H1 (cell line): ENCODE data around the gene GPATCH4. TPM values are rescaled to one million over a fixed set of nuclear protein-coding genes. Genes with fewer than 3 reads are reported as not detected.

Experiments used
- CTCF ChIA-PET: fragments of 300-600 bp; sonication (Branson Sonifier 250); formaldehyde crosslinking; loops from one replicate; lab custom pipeline; 2021; ENCODE audit not compliant: partially characterized antibody; lab: Charles Lee
- POLR2A ChIA-PET: fragments of 300-600 bp; sonication (Branson Sonifier 250); formaldehyde crosslinking; loops from one replicate; lab custom pipeline; 2021; ENCODE audit warnings: inconsistent platforms; ENCODE audit not compliant: partially characterized antibody; lab: Charles Lee
- DNase-seq, 2 experiments: peaks; one replicate each; pipeline versions ENCODE4 v3.0.0 to v3.0.0-alpha.2; 2010 to 2022; ENCODE audit warnings: low spot score in 2 of 2, low read depth in 1 of 2, mixed read lengths in 1 of 2
- FAIRE-seq: peaks from 2 replicates; lab custom pipeline; 2011; peaks lifted over from hg19 to GRCh38; lab: Jason Lieb, UNC
- H2AFZ ChIP-seq: 2 replicates; pipeline ENCODE4 v1.8.1; 2012; ENCODE audit warnings: low read length, inconsistent platforms
- H2AK5ac ChIP-seq: 2 replicates; pipeline ENCODE4 v1.6.1; 2013; ENCODE audit warnings: low read depth, low read length
- H2BK120ac ChIP-seq: replicated peaks from 2 replicates; pipeline ENCODE3; 2013; ENCODE audit warnings: low read depth, low read length, inconsistent platforms
- H2BK12ac ChIP-seq: 2 replicates; pipeline ENCODE4 v1.6.1; 2013; ENCODE audit warnings: low read depth, low read length
- H2BK15ac ChIP-seq: 2 replicates; pipeline ENCODE4 v1.6.1; 2013; ENCODE audit warnings: low read length
- H2BK20ac ChIP-seq: 2 replicates; pipeline ENCODE4 v1.6.1; 2013; ENCODE audit warnings: low read length
- H2BK5ac ChIP-seq: 2 replicates; pipeline ENCODE4 v1.6.1; 2013; ENCODE audit warnings: low read depth, low read length
- H3K14ac ChIP-seq: 2 replicates; pipeline ENCODE4 v1.6.1; 2013; ENCODE audit warnings: inconsistent platforms; ENCODE audit not compliant: insufficient read length
- H3K18ac ChIP-seq: 2 replicates; pipeline ENCODE4 v1.6.1; 2013; ENCODE audit warnings: low read length; ENCODE audit errors: extremely low read depth
- H3K23ac ChIP-seq: 2 replicates; pipeline ENCODE4 v1.6.1; 2013; ENCODE audit warnings: inconsistent platforms; ENCODE audit not compliant: insufficient read length
- H3K23me2 ChIP-seq: 2 replicates; pipeline ENCODE4 v1.6.1; 2013; ENCODE audit warnings: low read depth, low read length
- H3K27ac ChIP-seq: 2 replicates; pipeline ENCODE4 v1.6.1; 2011; ENCODE audit warnings: low read depth, low read length, inconsistent platforms
- H3K27me3 ChIP-seq, 4 experiments: replicated peaks in 1 of 4; 1 replicate in 1 of 4; 2 replicates in 3 of 4; pipeline versions ENCODE4 v1.6.1 to v1.8.1; 2011 to 2013; ENCODE audit warnings: low read length in 3 of 4, mild to moderate bottlenecking in 3 of 4, inconsistent platforms in 2 of 4, mixed read lengths in 2 of 4, moderate library complexity in 1 of 4; ENCODE audit not compliant: control insufficient read depth in 3 of 4, insufficient read depth in 3 of 4; ENCODE audit errors: extremely low read depth in 1 of 4
- H3K36me3 ChIP-seq, 4 experiments: 2 replicates each; pipeline versions ENCODE4 v1.6.1 to v1.8.1; 2011 to 2013; ENCODE audit warnings: mild to moderate bottlenecking in 4 of 4, low read length in 3 of 4, moderate library complexity in 2 of 4, control low read depth in 1 of 4, inconsistent platforms in 1 of 4; ENCODE audit not compliant: insufficient read depth in 4 of 4, control insufficient read depth in 2 of 4
- H3K4ac ChIP-seq: replicated peaks from 2 replicates; pipeline ENCODE3; 2013; ENCODE audit warnings: low read length, low read depth, mixed read lengths, inconsistent platforms; ENCODE audit not compliant: insufficient read length
- H3K4me1 ChIP-seq, 4 experiments: replicated peaks in 1 of 4; 1 replicate in 1 of 4; 2 replicates in 3 of 4; pipeline versions ENCODE4 v1.6.1 to v1.8.1; 2011 to 2013; ENCODE audit warnings: low read length in 3 of 4, inconsistent platforms in 2 of 4, mixed read lengths in 1 of 4; ENCODE audit not compliant: insufficient read depth in 4 of 4, control insufficient read depth in 3 of 4
- H3K4me2 ChIP-seq, 2 experiments: 2 replicates each; pipeline versions ENCODE4 v1.6.1 to v1.8.1; 2011 to 2013; ENCODE audit warnings: low read depth in 2 of 2, low read length in 2 of 2, control low read depth in 1 of 2, inconsistent platforms in 1 of 2, mild to moderate bottlenecking in 1 of 2; ENCODE audit not compliant: insufficient read depth in 1 of 2
- H3K4me3 ChIP-seq, 4 experiments: fragments of 200-600, 300-600 bp in 1 of 4; sonication (generic), shearing (Covaris generic), sonication (Bioruptor Twin) in 1 of 4; 2 replicates each; pipeline versions ENCODE4 v1.5.1 to v1.8.1; 2011 to 2016; ENCODE audit warnings: low read length in 4 of 4, low read depth in 3 of 4, control low read depth in 2 of 4, inconsistent platforms in 2 of 4, mild to moderate bottlenecking in 2 of 4, mixed read lengths in 1 of 4, moderate library complexity in 1 of 4; ENCODE audit not compliant: insufficient read depth in 2 of 4; ENCODE audit errors: extremely low read depth in 1 of 4
- H3K56ac ChIP-seq: replicated peaks from 2 replicates; pipeline ENCODE3; 2013; ENCODE audit warnings: low read depth, mild to moderate bottlenecking, mixed read lengths, low read length, inconsistent platforms; ENCODE audit not compliant: insufficient read length
- H3K79me1 ChIP-seq: 2 replicates; pipeline ENCODE4 v1.6.1; 2013; ENCODE audit warnings: low read depth, low read length, control low read depth
- H3K79me2 ChIP-seq, 2 experiments: 2 replicates each; pipeline versions ENCODE4 v1.6.1 to v1.8.1; 2012 to 2013; ENCODE audit warnings: low read length in 2 of 2, mild to moderate bottlenecking in 2 of 2, inconsistent platforms in 1 of 2; ENCODE audit not compliant: insufficient read depth in 2 of 2, control insufficient read depth in 1 of 2
- H3K9ac ChIP-seq, 4 experiments: replicated peaks in 1 of 4; 1 replicate in 1 of 4; 2 replicates in 3 of 4; pipeline versions ENCODE4 v1.6.1 to v1.8.1; 2011 to 2013; ENCODE audit warnings: low read depth in 3 of 4, low read length in 3 of 4, control low read depth in 2 of 4, mild to moderate bottlenecking in 2 of 4, moderate library complexity in 2 of 4, inconsistent platforms in 1 of 4; ENCODE audit errors: extremely low read depth in 1 of 4
- H3K9me3 ChIP-seq, 2 experiments: 2 replicates each; pipeline versions ENCODE4 v1.6.1 to v1.8.1; 2012 to 2013; ENCODE audit warnings: mild to moderate bottlenecking in 2 of 2, moderate library complexity in 2 of 2, control low read depth in 1 of 2, inconsistent platforms in 1 of 2, low read depth in 1 of 2, low read length in 1 of 2, mixed read lengths in 1 of 2; ENCODE audit not compliant: insufficient read depth in 2 of 2
- H4K20me1 ChIP-seq, 2 experiments: replicated peaks in 1 of 2; 2 replicates each; pipeline versions ENCODE3 to v1.8.1; 2011 to 2013; ENCODE audit warnings: inconsistent platforms in 2 of 2, low read length in 2 of 2, mild to moderate bottlenecking in 1 of 2; ENCODE audit not compliant: insufficient read depth in 2 of 2, control insufficient read depth in 1 of 2
- H4K5ac ChIP-seq: 2 replicates; pipeline ENCODE4 v1.6.1; 2013; ENCODE audit warnings: low read length, low read depth, mixed read lengths, inconsistent platforms; ENCODE audit not compliant: insufficient read length
- H4K8ac ChIP-seq: 2 replicates; pipeline ENCODE4 v1.8.0; 2013; ENCODE audit warnings: mild to moderate bottlenecking, moderate library complexity, low read length, inconsistent platforms; ENCODE audit not compliant: insufficient read depth; ENCODE audit errors: extremely low read depth
- H4K91ac ChIP-seq: replicated peaks from 2 replicates; pipeline ENCODE3; 2013; ENCODE audit warnings: low read length, mixed read lengths, inconsistent platforms; ENCODE audit not compliant: insufficient read length
- ATF3 ChIP-seq: IDR thresholded peaks from 2 replicates; pipeline ENCODE4 v1.6.1; 2011; ENCODE audit warnings: low read depth, mild to moderate bottlenecking, low read length; ENCODE audit not compliant: insufficient read depth
- BCL11A ChIP-seq, 2 experiments: IDR thresholded peaks; one replicate each; pipeline ENCODE4 v1.6.1; 2011; ENCODE audit warnings: low read depth in 2 of 2, low read length in 2 of 2, mild to moderate bottlenecking in 2 of 2
- CBX8 ChIP-seq: fragments of 300-800, 300-1000 bp; sonication (generic); IDR thresholded peaks from 2 replicates; pipeline ENCODE4 v1.7.1; 2016; ENCODE audit warnings: low read depth, low read length, borderline replicate concordance
- CREB1 ChIP-seq: IDR thresholded peaks from 2 replicates; pipeline ENCODE4 v1.6.1; 2012; ENCODE audit warnings: inconsistent platforms
- KDM1A ChIP-seq: fragments of 200-600, 300-600 bp; sonication (generic); IDR thresholded peaks from 2 replicates; pipeline ENCODE4 v1.7.1; 2016; ENCODE audit warnings: mild to moderate bottlenecking, low read length, borderline replicate concordance
- KDM4A ChIP-seq: IDR thresholded peaks from one replicate; pipeline ENCODE4 v1.7.1; 2012; ENCODE audit warnings: low read depth, mild to moderate bottlenecking, moderate library complexity, low read length, inconsistent platforms; ENCODE audit not compliant: severe bottlenecking
- KDM5A ChIP-seq: fragments of 200-600 bp; IDR thresholded peaks from 2 replicates; pipeline ENCODE4 v1.7.1; 2012; ENCODE audit warnings: mild to moderate bottlenecking, low read length, inconsistent platforms, mixed read lengths
- POLR2A ChIP-seq, 2 experiments: IDR thresholded peaks; 1 replicate in 1 of 2; 2 replicates in 1 of 2; pipeline ENCODE4 v1.6.1; 2011; ENCODE audit warnings: low read depth in 2 of 2, low read length in 2 of 2, mild to moderate bottlenecking in 2 of 2; ENCODE audit errors: control extremely low read depth in 1 of 2
- RAD21 ChIP-seq, 2 experiments: IDR thresholded peaks in 1 of 2; conservative IDR thresholded peaks in 1 of 2; 2 replicates each; pipeline ENCODE4 v1.6.1; 2011; ENCODE audit warnings: low read depth in 2 of 2, low read length in 2 of 2, improper control_type of control experiment in 1 of 2, inconsistent platforms in 1 of 2, mild to moderate bottlenecking in 1 of 2, moderate library complexity in 1 of 2
- RNF2 ChIP-seq: fragments of 200-900, 300-1000 bp; sonication (generic); IDR thresholded peaks from 2 replicates; pipeline ENCODE4 v1.7.1; 2016; ENCODE audit warnings: borderline replicate concordance, low read depth, mild to moderate bottlenecking, antibody characterized with exemption, low read length; ENCODE audit not compliant: poor library complexity, severe bottlenecking; ENCODE audit errors: missing control alignments
- TCF12 ChIP-seq: IDR thresholded peaks from 2 replicates; pipeline ENCODE4 v1.6.1; 2011; ENCODE audit warnings: low read depth, mild to moderate bottlenecking, low read length
- USF2 ChIP-seq: IDR thresholded peaks from 2 replicates; pipeline ENCODE4 v1.6.1; 2011; ENCODE audit warnings: low read length, improper control_type of control experiment
- WGBS, 2 experiments: shearing (Covaris generic) in 1 of 2; methylation state at CpG; one replicate each; pipeline versions ENCODE4 v1.1.6 to v1.1.7; 2013 to 2015; ENCODE audit warnings: low lambda C conversion rate in 2 of 2, mixed read lengths in 2 of 2, inconsistent platforms in 1 of 2, low coverage in 1 of 2, missing lambda C conversion rate in 1 of 2; ENCODE audit not compliant: insufficient replicate concordance in 2 of 2, insufficient coverage in 1 of 2, insufficient read length in 1 of 2; ENCODE audit errors: extremely low coverage in 1 of 2, missing lambda C conversion rate in 1 of 2; 5-methylcytosine and 5-hydroxymethylcytosine counted together
- polyA plus RNA-seq, 7 experiments: library from polyadenylated mRNA; depleted of rRNA in 3 of 7; stranded (reverse) in 5 of 7; unstranded in 2 of 7; fragments of >200 nt in 5 of 7; fragments of 200-250 nt in 2 of 7; gene quantifications; 1 replicate in 5 of 7; 2 replicates in 1 of 7; 4 replicates in 1 of 7; pipeline versions ENCODE4 v1.2.1 to v1.2.3, GENCODE V29; 2011 to 2013; ENCODE audit warnings: missing spikeins in 2 of 7, mixed read lengths in 2 of 7
- total RNA-seq: library from RNA; stranded (reverse); fragmentation: NEBNext Ultra II Directional; extraction: Animal tissue kit (Norgen Biotek cat#: 25700); gene quantifications from 2 replicates; pipeline ENCODE4 v1.2.1, GENCODE V29; 2021

Gene GPATCH4
- total and polyA plus RNA-seq, 2 of the 8 experiments (the other 6 are each of a cell fraction or from before 2014, with no cell fraction given), result 20.5 to 47.9 TPM

GRCh38 chr1:156648496-156648895, 47.2 kb upstream of the GPATCH4 start:
- Histone ChIP-seq H3K56ac (no peak overlapping the region), H4K5ac (no peak overlapping the region), H3K79me1 (no peaks in the 10 kb centered on the region), H3K27me3 (peaks cover 5 to 42% (median 29%) of the 10 kb centered on the region in 4 experiments), H2BK5ac (no peak overlapping the region), H2AFZ (no peak overlapping the region), H2AK5ac (no peak overlapping the region), H3K79me2 (no peaks in the 10 kb centered on the region), H3K23ac (no peak overlapping the region), H3K9ac (no peak overlapping the region), H2BK120ac (no peak overlapping the region), H3K4ac (no peak overlapping the region), H3K14ac (no peak overlapping the region), H3K4me2 (no peak overlapping the region), H3K36me3 (no peaks in the 10 kb centered on the region), H4K20me1 (peaks cover 0 to 4% of the 10 kb centered on the region in 2 experiments), H3K4me1 (peaks cover 0 to 5% (median 3%) of the 10 kb centered on the region in 4 experiments; a peak in 3 of 7 replicates), H3K27ac (no peak overlapping the region), H4K8ac (no peak overlapping the region), H3K9me3 (no peaks in the 10 kb centered on the region), H3K4me3 (no peak overlapping the region), H3K23me2 (peaks cover 3% of the 10 kb centered on the region; the same call in 1 of the 2 replicates), H2BK15ac (no peak overlapping the region), H2BK12ac (0 out of 2 replicates have a peak overlapping the region, but pooled peaks have one; percentile 19), H2BK20ac (no peak overlapping the region), H4K91ac (no peak overlapping the region), H3K18ac (no peak overlapping the region)
- ChIA-PET POLR2A (interaction anchor here (1.2 to 4.5 kb wide), 5 partner anchors 13 to 78 kb away, joined by 3 to 15 read pairs (median 5); no protein-coding TSS in a partner anchor), CTCF (interaction anchor here (0.6 to 43.0 kb wide), 13 partner anchors 12 to 189 kb away, joined by 3 to 868 read pairs (median 5); partner anchors contain the start of genes HAPLN2, NAXE and NES)
- FAIRE-seq (no peak), DNase-seq (no peak)
- WGBS, 2 experiments, result 90% methylated on average over 7 of the region's 10 CpGs; no CpG with 5 or more reads in 1 of the 2 experiments
- no peak for TF ChIP-seq RAD21 (IDR thresholded peaks at IDR 0.05 in 1 of 2, conservative IDR thresholded peaks at IDR 0.05 in 1 of 2; ENCODE audit: low read depth in 2 of 2, low read length in 2 of 2)
- no peak for TF ChIP-seq RNF2
- TF ChIP-seq CREB1, result no peak
- no peak for TF ChIP-seq BCL11A (IDR thresholded peaks at IDR 0.05; ENCODE audit: low read depth in 2 of 2, low read length in 2 of 2)
- no peak for TF ChIP-seq KDM4A
- no peak for TF ChIP-seq CBX8
- no peak for TF ChIP-seq ATF3
- TF ChIP-seq KDM1A, result no peak
- TF ChIP-seq KDM5A, result no peak
- TF ChIP-seq TCF12, result no peak
- no peak for TF ChIP-seq POLR2A (IDR thresholded peaks at IDR 0.05; ENCODE audit: control extremely low read depth in 1 of 2, low read depth in 2 of 2, low read length in 2 of 2)
- TF ChIP-seq USF2, result no peak
